ENCODE results near the gene CDIPT.

CDIPT gene

GRCh38 chr16:29810699-29811169, 52.3 kb downstream of the CDIPT start:
- DNase-seq (ENCODE audit: low read depth): no peak

GRCh38 chr16:29809850-29810698, 53.0 kb downstream of the CDIPT start:
- no peak for DNase-seq (ENCODE audit: low read depth)

- no peak for DNase-seq (ENCODE audit: low read depth)
Measured at GRCh38 chr16:29809031-29809747, 53.8 kb downstream of the CDIPT start.
